Left ventricle myocardium inferior (tissue), 1 donor: ENCODE results near the gene SH3TC2. TPM values are rescaled to one million over a fixed set of nuclear protein-coding genes. Genes with fewer than 3 reads are reported as not detected.

Experiments used
- DNase-seq: peaks from one replicate; pipeline ENCODE4 v3.0.0-alpha.2; 2020
- H3K27ac ChIP-seq: fragments of 200-600 bp; replicated peaks from 2 replicates; pipeline ENCODE4 v1.8.0; 2021
- H3K27me3 ChIP-seq: fragments of 200-600 bp; 2 replicates; pipeline ENCODE4 v1.8.0; 2021; ENCODE audit warnings: low read depth
- H3K36me3 ChIP-seq: fragments of 200-600 bp; 2 replicates; pipeline ENCODE4 v1.8.0; 2021
- H3K4me1 ChIP-seq: fragments of 200-600 bp; 2 replicates; pipeline ENCODE4 v1.8.0; 2021
- H3K4me3 ChIP-seq: fragments of 200-600 bp; 2 replicates; pipeline ENCODE4 v1.8.0; 2021; ENCODE audit warnings: mild to moderate bottlenecking, moderate library complexity
- H3K9me3 ChIP-seq: fragments of 200-600 bp; replicated peaks from 2 replicates; pipeline ENCODE4 v1.8.0; 2021
- CTCF ChIP-seq: fragments of 200-600 bp; IDR thresholded peaks from 2 replicates; pipeline ENCODE4 v1.8.0; 2021; ENCODE audit warnings: antibody characterized with exemption, mild to moderate bottlenecking, borderline replicate concordance
- intact Hi-C: fragments of 100-400 bp; cut with micrococcal nuclease; formaldehyde crosslinking; loops from one replicate; pipeline ENCODE4 v1.11.0; 2022
- total RNA-seq: library from RNA; stranded (reverse); fragmentation: NEBNext Ultra II Directional; extraction: Animal tissue kit (Norgen Biotek cat#: 25700); gene quantifications from one replicate; pipeline ENCODE4 v1.2.1, GENCODE V29; 2021
- donor health status: DM: no; HTN: yes; CAD: no; lungs with severe emphysema.

The SH3TC2 gene
- total RNA-seq, 1 donor from 2014 or later = 9.4 TPM

- intact Hi-C loops = no loop called here
- no peak for TF ChIP-seq CTCF
- Histone ChIP-seq H3K9me3 (no peaks in the 10 kb centered on the region), H3K36me3 (peaks cover 20% of the 10 kb centered on the region), H3K27me3 (no peaks in the 10 kb centered on the region), H3K4me3 (no peak overlapping the region), H3K27ac (no peak overlapping the region), H3K4me1 (peaks cover 20% of the 10 kb centered on the region)
- no peak for DNase-seq
These were observed 18.3 kb downstream of the SH3TC2 start for GRCh38 chr5:149044453-149045088.

- Histone ChIP-seq H3K27me3 (no peaks in the 10 kb centered on the region), H3K36me3 (peaks cover 20% of the 10 kb centered on the region), H3K4me3 (no peak overlapping the region), H3K27ac (no peak overlapping the region), H3K9me3 (no peaks in the 10 kb centered on the region), H3K4me1 (peaks cover 24% of the 10 kb centered on the region)
- no peak for DNase-seq
- no peak for TF ChIP-seq CTCF
- intact Hi-C loops = no loop called here
These were observed 19.2 kb downstream of the SH3TC2 start for GRCh38 chr5:149043641-149044040.

- Histone ChIP-seq H3K27ac (no peak overlapping the region), H3K4me3 (no peak overlapping the region), H3K4me1 (peaks cover 32% of the 10 kb centered on the region), H3K36me3 (peaks cover 22% of the 10 kb centered on the region), H3K27me3 (no peaks in the 10 kb centered on the region), H3K9me3 (no peaks in the 10 kb centered on the region)
- no peak for DNase-seq
- no peak for TF ChIP-seq CTCF
- intact Hi-C loops = no loop called here
These were observed 20.0 kb downstream of the SH3TC2 start for GRCh38 chr5:149042865-149043264.

GRCh38 chr5:149041242-149041641, 21.6 kb downstream of the SH3TC2 start:
- Histone ChIP-seq H3K27ac (peak overlapping the region; percentile 75), H3K27me3 (no peaks in the 10 kb centered on the region), H3K9me3 (no peaks in the 10 kb centered on the region), H3K36me3 (peaks cover 17% of the 10 kb centered on the region), H3K4me3 (no peak overlapping the region), H3K4me1 (peaks cover 46% of the 10 kb centered on the region)
- DNase-seq = no peak
- TF ChIP-seq CTCF = no peak
- intact Hi-C loops = no loop called here

- intact Hi-C loops = no loop called here
- no peak for DNase-seq
- no peak for TF ChIP-seq CTCF
- Histone ChIP-seq H3K4me3 (no peak overlapping the region), H3K27me3 (no peaks in the 10 kb centered on the region), H3K4me1 (peaks cover 52% of the 10 kb centered on the region), H3K9me3 (no peaks in the 10 kb centered on the region), H3K36me3 (peaks cover 17% of the 10 kb centered on the region), H3K27ac (peak overlapping the region; percentile 75)
These were observed 22.4 kb downstream of the SH3TC2 start for GRCh38 chr5:149040421-149040820.
